A549 (cell line): Measurements from ENCODE around the gene ACTR8. TPM values are rescaled to one million over a fixed set of nuclear protein-coding genes. Genes with fewer than 3 reads are reported as not detected.

Source experiments
- ATAC-seq, 2 experiments: fragments of 200-7000 bp in 1 of 2; fragments of >200 bp in 1 of 2; cut with Nextera tagmentation in 1 of 2; cut with Tn5 transposase in 1 of 2; 3 replicates each; pipeline versions ENCODE4 v1.8.0 to v1.9.1; 2018 to 2020; ENCODE audit warnings: mild to moderate bottlenecking in 1 of 2, moderate library complexity in 1 of 2
- CTCF ChIA-PET: fragments of 300-600 bp; sonication (Branson Sonifier 250); formaldehyde crosslinking; extraction: SDS; loops from one replicate; lab custom pipeline; 2021; ENCODE audit warnings: antibody characterized with exemption, inconsistent platforms; lab: Yijun Ruan, JAX
- POLR2A ChIA-PET: fragments of 350-600 bp; formaldehyde crosslinking; extraction: SDS; loops from one replicate; lab custom pipeline; 2021; ENCODE audit warnings: antibody characterized with exemption, inconsistent platforms; lab: Yijun Ruan, JAX
- DNase-seq, 2 experiments: peaks; one replicate each; pipeline versions ENCODE4 v3.0.0 to v3.0.0-alpha.2; 2011 to 2016; ENCODE audit warnings: low read depth in 1 of 2, low spot score in 1 of 2
- FAIRE-seq: peaks from 2 replicates; lab custom pipeline; 2011; peaks lifted over from hg19 to GRCh38; lab: Jason Lieb, UNC
- H3K27ac ChIP-seq, 2 experiments: fragments of >200 bp; sonication (Bioruptor Twin); formaldehyde crosslinking; 3 replicates each; pipeline ENCODE4 v1.5.1; 2016 to 2017
- H3K4me1 ChIP-seq: fragments of >200 bp; sonication (Bioruptor Twin); formaldehyde crosslinking; 3 replicates; pipeline ENCODE4 v1.6.1; 2016
- H3K4me2 ChIP-seq: fragments of >200 bp; sonication (Bioruptor Twin); formaldehyde crosslinking; 3 replicates; pipeline ENCODE4 v1.6.1; 2016
- H3K4me3 ChIP-seq: fragments of >200 bp; sonication (Bioruptor Twin); formaldehyde crosslinking; 3 replicates; pipeline ENCODE4 v1.5.1; 2016
- H3K9me3 ChIP-seq: fragments of >200 bp; sonication (Bioruptor Twin); formaldehyde crosslinking; 3 replicates; pipeline ENCODE4 v1.6.1; 2016
- CHD2 ChIP-seq: fragments of 150-350 bp; IDR thresholded peaks from 2 replicates; pipeline ENCODE4 v1.6.1; 2014; ENCODE audit warnings: low read length; ENCODE audit not compliant: partially characterized antibody
- CHD4 ChIP-seq: fragments of 200-600 bp; sonication (generic); IDR thresholded peaks from 2 replicates; pipeline ENCODE4 v1.6.1; 2016; ENCODE audit warnings: antibody characterized with exemption, mild to moderate bottlenecking, borderline replicate concordance
- EHF ChIP-seq: fragments of 250-450 bp; sonication (Bioruptor Pico); IDR thresholded peaks from 2 replicates; pipeline ENCODE4 v1.5.0; 2020; ENCODE audit warnings: mild to moderate bottlenecking
- ELK1 ChIP-seq: fragments of 150-350 bp; IDR thresholded peaks from 2 replicates; pipeline ENCODE4 v1.6.1; 2014; ENCODE audit warnings: low read depth, mild to moderate bottlenecking, low read length
- FOXS1 ChIP-seq: fragments of 250-450 bp; sonication (Bioruptor Pico); IDR thresholded peaks from 2 replicates; pipeline ENCODE4 v1.5.0; 2020; ENCODE audit warnings: mild to moderate bottlenecking, moderate library complexity
- HDAC2 ChIP-seq: fragments of 200-600 bp; sonication (generic); IDR thresholded peaks from 2 replicates; pipeline ENCODE4 v1.6.1; 2016
- HMGXB4 ChIP-seq: fragments of 250-450 bp; sonication (Bioruptor Pico); IDR thresholded peaks from 2 replicates; pipeline ENCODE4 v1.5.0; 2021; ENCODE audit warnings: mild to moderate bottlenecking, moderate library complexity, borderline replicate concordance
- HOXB5 ChIP-seq: fragments of 250-450 bp; sonication (Bioruptor Pico); IDR thresholded peaks from 2 replicates; pipeline ENCODE4 v1.5.0; 2020; ENCODE audit warnings: mild to moderate bottlenecking, moderate library complexity
- JUNB ChIP-seq: fragments of >200 bp; sonication (Bioruptor Twin); formaldehyde crosslinking; IDR thresholded peaks from 2 replicates; pipeline ENCODE4 v1.6.1; 2016
- KDM1A ChIP-seq: fragments of 200-600 bp; sonication (generic); IDR thresholded peaks from 2 replicates; pipeline ENCODE4 v1.6.1; 2016; ENCODE audit warnings: low read depth, mild to moderate bottlenecking
- KDM5A ChIP-seq: fragments of 200-600 bp; sonication (generic); IDR thresholded peaks from 2 replicates; pipeline ENCODE4 v1.6.1; 2016; ENCODE audit warnings: antibody characterized with exemption, mild to moderate bottlenecking
- MAFK ChIP-seq: fragments of 450-650 bp; IDR thresholded peaks from 2 replicates; pipeline ENCODE4 v1.6.1; 2014; ENCODE audit not compliant: partially characterized antibody
- MAZ ChIP-seq: fragments of 150-350 bp; IDR thresholded peaks from 2 replicates; pipeline ENCODE4 v1.6.1; 2014; ENCODE audit warnings: antibody characterized with exemption, low read depth, low read length, borderline replicate concordance
- MYC ChIP-seq: IDR thresholded peaks from 2 replicates; pipeline ENCODE4 v1.6.1; 2012; ENCODE audit warnings: mild to moderate bottlenecking, inconsistent platforms, low read length, improper control_type of control experiment, borderline replicate concordance
- NFE2L2 ChIP-seq: fragments of 150-350 bp; conservative IDR thresholded peaks from 2 replicates; pipeline ENCODE4 v1.6.1; 2014; ENCODE audit warnings: low read length
- NPAS2 ChIP-seq: fragments of 250-450 bp; sonication (Bioruptor Pico); IDR thresholded peaks from 2 replicates; pipeline ENCODE4 v1.8.0; 2022; ENCODE audit warnings: mild to moderate bottlenecking, moderate library complexity, borderline replicate concordance
- PHF8 ChIP-seq: fragments of 200-600 bp; sonication (generic); IDR thresholded peaks from 2 replicates; pipeline ENCODE4 v1.6.1; 2016; ENCODE audit warnings: low read depth, mild to moderate bottlenecking, antibody characterized with exemption, moderate library complexity, borderline replicate concordance
- RCOR1 ChIP-seq: fragments of 150-350 bp; IDR thresholded peaks from 2 replicates; pipeline ENCODE4 v1.6.1; 2014; ENCODE audit warnings: antibody characterized with exemption, low read length, low read depth
- RNF2 ChIP-seq: fragments of 200-600 bp; sonication (generic); IDR thresholded peaks from 2 replicates; pipeline ENCODE4 v1.6.1; 2016; ENCODE audit warnings: low read depth, mild to moderate bottlenecking, antibody characterized with exemption, moderate library complexity, borderline replicate concordance
- SREBF2 ChIP-seq: fragments of 450-650 bp; IDR thresholded peaks from 2 replicates; pipeline ENCODE4 v1.6.1; 2014; ENCODE audit warnings: mild to moderate bottlenecking, moderate library complexity
- TP53 ChIP-seq: fragments of 250-450 bp; sonication (Bioruptor Pico); IDR thresholded peaks from 2 replicates; pipeline ENCODE4 v1.5.0; 2021; ENCODE audit warnings: mild to moderate bottlenecking, moderate library complexity
- WGBS: methylation state at CpG from one replicate; pipeline ENCODE4 v1.1.6; 2017; ENCODE audit errors: missing lambda C conversion rate; 5-methylcytosine and 5-hydroxymethylcytosine counted together
- polyA plus RNA-seq, 4 experiments: library from polyadenylated mRNA; depleted of rRNA in 3 of 4; stranded (reverse); fragments of >200 nt; fragmentation: RNase III in 1 of 4; extraction: RNeasy Plus Mini Kit Qiagen cat#74134 plus additional on column Dnase treatment in 1 of 4; gene quantifications; 2 replicates in 3 of 4; 3 replicates in 1 of 4; pipeline ENCODE4 v1.2.3, GENCODE V29; 2011 to 2017
- TF ChIP-seq, protein P1 (sequence below): IDR thresholded peaks from 2 replicates; pipeline ENCODE4 v1.6.1; 2012
- TF ChIP-seq, protein P2 (sequence below): fragments of 200-600 bp; sonication (generic); IDR thresholded peaks from 2 replicates; pipeline ENCODE4 v1.6.1; 2016; ENCODE audit warnings: antibody characterized with exemption, mild to moderate bottlenecking, moderate library complexity

ACTR8 gene
- polyA plus RNA-seq, 2 of the 4 experiments (the other 2 are of a cell fraction): 12.8 to 19.4 TPM

DNA sequence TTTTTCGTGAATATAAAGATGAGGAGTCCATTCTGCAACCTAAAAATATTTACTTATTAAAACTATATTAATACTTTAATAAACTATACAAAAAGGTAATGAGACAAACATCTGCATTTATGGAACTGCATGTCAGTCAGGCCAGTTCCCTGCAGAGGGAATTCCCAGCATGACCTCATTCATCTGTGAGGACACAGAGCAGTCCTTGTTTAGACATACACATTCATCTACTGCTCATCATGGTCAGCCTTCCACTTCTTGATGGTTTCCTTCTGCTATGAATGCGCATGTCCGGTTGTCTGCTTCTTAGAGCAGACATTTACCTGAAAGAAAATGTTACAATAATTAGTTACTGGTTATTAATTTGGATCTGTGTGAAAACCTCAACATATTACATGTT is 3.3 kb upstream of the ACTR8 start (continued):
- TF ChIP-seq MYC: no peak
- no peak for TF ChIP-seq ELK1
- no peak for TF ChIP-seq NPAS2
- no peak for TF ChIP-seq FOXS1 (CRISPR knock-in tag)
- TF ChIP-seq RCOR1: no peak
- TF ChIP-seq MAFK: no peak
- no peak for TF ChIP-seq EHF (CRISPR knock-in tag)
- TF ChIP-seq SREBF2: no peak
- TF ChIP-seq, protein P1, sequence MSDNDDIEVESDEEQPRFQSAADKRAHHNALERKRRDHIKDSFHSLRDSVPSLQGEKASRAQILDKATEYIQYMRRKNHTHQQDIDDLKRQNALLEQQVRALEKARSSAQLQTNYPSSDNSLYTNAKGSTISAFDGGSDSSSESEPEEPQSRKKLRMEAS: no peak
- TF ChIP-seq JUNB: no peak

DNA sequence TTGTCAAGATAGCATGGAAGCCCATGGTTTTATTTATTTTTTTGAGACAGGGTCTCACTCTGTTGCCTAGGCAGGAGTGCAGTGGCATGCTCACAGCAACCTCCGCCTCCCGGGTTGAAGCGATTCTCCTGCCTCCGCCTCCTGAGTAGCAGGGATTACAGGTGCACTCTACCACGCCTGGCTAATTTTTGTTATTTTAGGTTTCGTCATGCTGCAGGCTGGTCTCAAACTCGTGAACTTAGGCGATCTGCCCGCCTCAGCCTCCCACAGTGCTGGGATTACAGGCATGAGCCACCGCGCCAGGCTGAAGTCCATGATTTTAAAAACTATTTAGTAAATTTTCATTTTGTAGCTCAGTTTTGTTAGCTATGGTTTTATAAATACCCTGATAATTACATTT is 2.7 kb upstream of the ACTR8 start:
- H3K27ac ChIP-seq: no peak overlapping the region
- no peak overlapping the region for H3K4me2 ChIP-seq
- no peak for FAIRE-seq
- no peak for DNase-seq
- H3K4me3 ChIP-seq: no peak overlapping the region
- ATAC-seq: no peak
- TF ChIP-seq MYC: no peak
- no peak for TF ChIP-seq SREBF2
- TF ChIP-seq PHF8: no peak
- no peak for TF ChIP-seq RCOR1
- TF ChIP-seq KDM1A: no peak
- no peak for TF ChIP-seq HOXB5
- TF ChIP-seq RNF2: no peak
- TF ChIP-seq KDM5A: no peak
- H3K9me3 ChIP-seq: no peaks in the 10 kb centered on the region
- ChIA-PET POLR2A (no interaction called here), CTCF (no interaction called here)
- 92% methylated on average over 11 of the region's 11 CpGs for WGBS
- H3K4me1 ChIP-seq: peaks cover 10% of the 10 kb centered on the region

DNA sequence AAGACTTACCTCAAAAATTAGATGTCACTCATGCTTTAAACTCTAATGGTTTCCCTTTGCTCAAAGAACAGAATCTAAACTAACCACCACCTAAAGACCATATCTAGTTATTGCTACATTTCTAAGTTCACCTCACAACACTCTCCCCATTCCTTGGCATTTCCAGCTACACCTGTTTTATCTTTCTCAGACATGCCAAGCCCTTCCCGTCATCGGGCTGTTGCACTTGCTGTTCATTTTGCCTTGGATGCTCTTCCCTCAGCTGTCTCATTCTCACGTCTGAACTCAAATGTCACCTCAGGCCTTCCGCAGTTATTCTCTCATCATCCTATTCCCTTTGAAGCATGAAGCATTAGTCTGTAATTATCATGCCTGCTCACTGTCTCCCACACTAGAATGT is 1.1 kb upstream of the ACTR8 start:
- Histone ChIP-seq H3K4me3 (no peak overlapping the region), H3K9me3 (no peaks in the 10 kb centered on the region), H3K4me2 (no peak overlapping the region), H3K4me1 (peaks cover 10% of the 10 kb centered on the region), H3K27ac (no peak overlapping the region)
- ATAC-seq (no peak), FAIRE-seq (no peak), DNase-seq (no peak)
- ChIA-PET CTCF (no interaction called here), POLR2A (no interaction called here)
- TF ChIP-seq KDM1A: no peak
- TF ChIP-seq CHD2: no peak
- TF ChIP-seq MAFK: no peak
- TF ChIP-seq MAZ: no peak
- TF ChIP-seq NFE2L2: no peak
- 96% methylated on average over 4 of the region's 4 CpGs for WGBS

DNA sequence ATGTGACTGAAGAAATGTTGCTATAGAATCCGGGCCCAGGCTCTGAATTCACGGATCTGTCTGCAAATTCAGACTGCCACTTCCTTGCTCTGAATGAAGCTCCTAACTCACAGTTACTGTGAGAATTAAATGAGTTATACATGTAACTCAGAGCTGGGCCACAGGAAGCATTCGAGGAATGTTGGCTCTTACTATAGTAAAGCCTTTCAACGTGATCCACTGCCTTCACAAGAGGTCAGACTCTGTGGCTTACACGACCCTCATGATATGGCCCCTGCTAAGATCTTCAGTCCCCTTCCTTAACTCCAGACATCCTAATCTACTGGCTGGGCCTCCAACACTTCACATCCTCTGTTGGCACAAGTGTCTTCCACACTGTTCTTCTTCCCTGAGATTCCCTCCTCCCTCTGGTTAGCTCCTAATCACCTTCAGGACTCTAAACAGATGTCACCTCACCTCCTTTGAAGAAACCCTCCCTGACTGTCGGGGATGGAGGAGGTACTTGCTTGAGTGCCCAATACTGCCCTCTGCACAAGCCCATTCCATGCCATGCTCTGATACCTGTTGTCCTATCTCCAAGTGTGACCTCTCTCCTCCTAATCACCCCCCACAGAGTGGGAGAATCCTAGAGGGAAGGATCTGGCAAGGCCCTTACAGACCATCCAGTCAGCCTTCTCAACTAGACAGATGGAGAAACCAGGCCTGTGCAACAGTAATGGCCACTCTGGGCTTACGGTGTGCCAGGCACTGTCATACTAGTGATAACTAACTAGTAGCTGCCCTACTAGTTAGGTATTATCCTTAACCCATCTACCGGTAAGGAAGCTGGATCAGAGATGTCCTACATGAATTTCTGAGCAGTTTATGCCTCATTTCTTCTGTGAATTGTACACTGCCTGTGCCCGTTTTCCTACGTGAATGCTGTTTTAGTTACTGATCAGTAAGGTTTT is 1.3 kb downstream of the ACTR8 start:
- DNase-seq (no peak), FAIRE-seq (no peak), ATAC-seq (no peak)
- H3K4me1 ChIP-seq: peaks cover 10% of the 10 kb centered on the region
- H3K9me3 ChIP-seq: no peaks in the 10 kb centered on the region
- peak overlapping the region; percentile 91; a peak in 5 of 6 replicates for H3K27ac ChIP-seq
- peak overlapping the region; percentile 72 for H3K4me3 ChIP-seq
- CTCF ChIA-PET: interaction anchor here (1.7 kb wide), 1 partner anchor 10 kb away, joined by 6 read pairs; no protein-coding TSS in a partner anchor
- H3K4me2 ChIP-seq: peak overlapping the region; percentile 79
- TF ChIP-seq TP53: no peak
- TF ChIP-seq HDAC2: no peak
- TF ChIP-seq HMGXB4 (CRISPR knock-in tag): no peak
- TF ChIP-seq CHD4: no peak
- TF ChIP-seq, protein P2, sequence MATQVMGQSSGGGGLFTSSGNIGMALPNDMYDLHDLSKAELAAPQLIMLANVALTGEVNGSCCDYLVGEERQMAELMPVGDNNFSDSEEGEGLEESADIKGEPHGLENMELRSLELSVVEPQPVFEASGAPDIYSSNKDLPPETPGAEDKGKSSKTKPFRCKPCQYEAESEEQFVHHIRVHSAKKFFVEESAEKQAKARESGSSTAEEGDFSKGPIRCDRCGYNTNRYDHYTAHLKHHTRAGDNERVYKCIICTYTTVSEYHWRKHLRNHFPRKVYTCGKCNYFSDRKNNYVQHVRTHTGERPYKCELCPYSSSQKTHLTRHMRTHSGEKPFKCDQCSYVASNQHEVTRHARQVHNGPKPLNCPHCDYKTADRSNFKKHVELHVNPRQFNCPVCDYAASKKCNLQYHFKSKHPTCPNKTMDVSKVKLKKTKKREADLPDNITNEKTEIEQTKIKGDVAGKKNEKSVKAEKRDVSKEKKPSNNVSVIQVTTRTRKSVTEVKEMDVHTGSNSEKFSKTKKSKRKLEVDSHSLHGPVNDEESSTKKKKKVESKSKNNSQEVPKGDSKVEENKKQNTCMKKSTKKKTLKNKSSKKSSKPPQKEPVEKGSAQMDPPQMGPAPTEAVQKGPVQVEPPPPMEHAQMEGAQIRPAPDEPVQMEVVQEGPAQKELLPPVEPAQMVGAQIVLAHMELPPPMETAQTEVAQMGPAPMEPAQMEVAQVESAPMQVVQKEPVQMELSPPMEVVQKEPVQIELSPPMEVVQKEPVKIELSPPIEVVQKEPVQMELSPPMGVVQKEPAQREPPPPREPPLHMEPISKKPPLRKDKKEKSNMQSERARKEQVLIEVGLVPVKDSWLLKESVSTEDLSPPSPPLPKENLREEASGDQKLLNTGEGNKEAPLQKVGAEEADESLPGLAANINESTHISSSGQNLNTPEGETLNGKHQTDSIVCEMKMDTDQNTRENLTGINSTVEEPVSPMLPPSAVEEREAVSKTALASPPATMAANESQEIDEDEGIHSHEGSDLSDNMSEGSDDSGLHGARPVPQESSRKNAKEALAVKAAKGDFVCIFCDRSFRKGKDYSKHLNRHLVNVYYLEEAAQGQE: no peak
- TF ChIP-seq, all 56 proteins: peak for 0
- 78% methylated on average over 10 of the region's 10 CpGs for WGBS
- POLR2A ChIA-PET: interaction anchor here (0.6 kb wide), 1 partner anchor 11 kb away, joined by 3 read pairs; no protein-coding TSS in a partner anchor
